ENCODE data around the gene MYNN. TPM values are rescaled to one million over a fixed set of nuclear protein-coding genes. Genes with fewer than 3 reads are reported as not detected.

The MYNN gene
- total and polyA plus RNA-seq, 2 of the 13 experiments (the other 11 are each of a cell fraction or from before 2014, with no cell fraction given): 10.4 to 17.6 TPM

DNA sequence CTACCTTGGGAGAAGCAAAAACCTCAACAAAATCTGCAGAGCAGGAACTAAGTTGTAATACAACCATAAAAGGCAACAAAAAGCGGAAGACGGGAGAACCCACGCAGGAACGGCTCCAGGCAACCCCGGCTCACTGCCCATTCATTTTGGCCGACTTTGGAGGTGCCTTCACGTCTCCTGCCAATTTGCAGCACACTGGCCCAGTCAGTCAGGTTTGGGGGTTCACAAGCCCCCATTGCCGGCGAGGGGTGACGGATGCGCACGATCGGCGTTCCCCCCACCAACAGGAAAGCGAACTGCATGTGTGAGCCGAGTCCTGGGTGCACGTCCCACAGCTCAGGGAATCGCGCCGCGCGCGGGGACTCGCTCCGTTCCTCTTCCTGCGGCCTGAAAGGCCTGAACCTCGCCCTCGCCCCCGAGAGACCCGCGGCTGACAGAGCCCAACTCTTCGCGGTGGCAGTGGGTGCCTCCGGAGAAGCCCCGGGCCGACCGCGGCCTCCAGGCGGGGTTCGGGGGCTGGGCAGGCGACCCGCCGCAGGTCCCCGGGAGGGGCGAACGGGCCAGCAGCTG lies 8.8 kb upstream of the MYNN start (continued):
- TF ChIP-seq, protein P1, sequence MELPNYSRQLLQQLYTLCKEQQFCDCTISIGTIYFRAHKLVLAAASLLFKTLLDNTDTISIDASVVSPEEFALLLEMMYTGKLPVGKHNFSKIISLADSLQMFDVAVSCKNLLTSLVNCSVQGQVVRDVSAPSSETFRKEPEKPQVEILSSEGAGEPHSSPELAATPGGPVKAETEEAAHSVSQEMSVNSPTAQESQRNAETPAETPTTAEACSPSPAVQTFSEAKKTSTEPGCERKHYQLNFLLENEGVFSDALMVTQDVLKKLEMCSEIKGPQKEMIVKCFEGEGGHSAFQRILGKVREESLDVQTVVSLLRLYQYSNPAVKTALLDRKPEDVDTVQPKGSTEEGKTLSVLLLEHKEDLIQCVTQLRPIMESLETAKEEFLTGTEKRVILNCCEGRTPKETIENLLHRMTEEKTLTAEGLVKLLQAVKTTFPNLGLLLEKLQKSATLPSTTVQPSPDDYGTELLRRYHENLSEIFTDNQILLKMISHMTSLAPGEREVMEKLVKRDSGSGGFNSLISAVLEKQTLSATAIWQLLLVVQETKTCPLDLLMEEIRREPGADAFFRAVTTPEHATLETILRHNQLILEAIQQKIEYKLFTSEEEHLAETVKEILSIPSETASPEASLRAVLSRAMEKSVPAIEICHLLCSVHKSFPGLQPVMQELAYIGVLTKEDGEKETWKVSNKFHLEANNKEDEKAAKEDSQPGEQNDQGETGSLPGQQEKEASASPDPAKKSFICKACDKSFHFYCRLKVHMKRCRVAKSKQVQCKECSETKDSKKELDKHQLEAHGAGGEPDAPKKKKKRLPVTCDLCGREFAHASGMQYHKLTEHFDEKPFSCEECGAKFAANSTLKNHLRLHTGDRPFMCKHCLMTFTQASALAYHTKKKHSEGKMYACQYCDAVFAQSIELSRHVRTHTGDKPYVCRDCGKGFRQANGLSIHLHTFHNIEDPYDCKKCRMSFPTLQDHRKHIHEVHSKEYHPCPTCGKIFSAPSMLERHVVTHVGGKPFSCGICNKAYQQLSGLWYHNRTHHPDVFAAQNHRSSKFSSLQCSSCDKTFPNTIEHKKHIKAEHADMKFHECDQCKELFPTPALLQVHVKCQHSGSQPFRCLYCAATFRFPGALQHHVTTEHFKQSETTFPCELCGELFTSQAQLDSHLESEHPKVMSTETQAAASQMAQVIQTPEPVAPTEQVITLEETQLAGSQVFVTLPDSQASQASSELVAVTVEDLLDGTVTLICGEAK (IDR thresholded peaks at IDR 0.05): no peak
- TF ChIP-seq, protein P1 (CRISPR knock-in tag; IDR thresholded peaks at IDR 0.05): peak; percentile 70
- TF ChIP-seq, protein P2, sequence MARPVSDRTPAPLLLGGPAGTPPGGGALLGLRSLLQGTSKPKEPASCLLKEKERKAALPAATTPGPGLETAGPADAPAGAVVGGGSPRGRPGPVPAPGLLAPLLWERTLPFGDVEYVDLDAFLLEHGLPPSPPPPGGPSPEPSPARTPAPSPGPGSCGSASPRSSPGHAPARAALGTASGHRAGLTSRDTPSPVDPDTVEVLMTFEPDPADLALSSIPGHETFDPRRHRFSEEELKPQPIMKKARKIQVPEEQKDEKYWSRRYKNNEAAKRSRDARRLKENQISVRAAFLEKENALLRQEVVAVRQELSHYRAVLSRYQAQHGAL (CRISPR knock-in tag; IDR thresholded peaks at IDR 0.05; ENCODE audit: not compliant biosample characterization): no peak
- no peak for TF ChIP-seq ISX (CRISPR knock-in tag; conservative IDR thresholded peaks at IDR 0.05)
- no peak for TF ChIP-seq ZNF282 (IDR thresholded peaks at IDR 0.05; ENCODE audit: partially characterized antibody)
- TF ChIP-seq RBFOX2 (IDR thresholded peaks at IDR 0.05; ENCODE audit: low read depth, low read length): peak; percentile 94; the same call in 1 of the 2 replicates
- 0 out of 2 replicates have a peak, but pooled peaks have one; percentile 15 for TF ChIP-seq ZNF713 (CRISPR knock-in tag; IDR thresholded peaks at IDR 0.05)
- no peak for TF ChIP-seq ZNF644 (CRISPR knock-in tag; IDR thresholded peaks at IDR 0.05; ENCODE audit: low read depth)
- TF ChIP-seq CENPT (CRISPR knock-in tag; IDR thresholded peaks at IDR 0.05; ENCODE audit: low read depth): no peak
- TF ChIP-seq FOSL2 (CRISPR knock-in tag; IDR thresholded peaks at IDR 0.05): no peak
- peak in 1 of 2 experiments; percentile 75; a peak in 1 of 4 replicates for TF ChIP-seq HMGXB4 (CRISPR knock-in tag; IDR thresholded peaks at IDR 0.05; ENCODE audit: borderline replicate concordance in 1 of 2, low read depth in 1 of 2)
- TF ChIP-seq ZNF709 (CRISPR knock-in tag; IDR thresholded peaks at IDR 0.05): 0 out of 2 replicates have a peak, but pooled peaks have one; percentile 7
- no peak for TF ChIP-seq HNRNPL (IDR thresholded peaks at IDR 0.05; ENCODE audit: low read depth, low read length)
- 0 out of 2 replicates have a peak, but pooled peaks have one; percentile 35 for TF ChIP-seq GFI1 (CRISPR knock-in tag; IDR thresholded peaks at IDR 0.05; ENCODE audit: borderline replicate concordance)
- TF ChIP-seq PRPF4 (IDR thresholded peaks at IDR 0.05; ENCODE audit: low read depth, low read length, poor library complexity, severe bottlenecking): no peak
- TF ChIP-seq ATF1 (CRISPR knock-in tag; IDR thresholded peaks at IDR 0.05): no peak
- TF ChIP-seq ZNF451 (CRISPR knock-in tag; IDR thresholded peaks at IDR 0.05): no peak
- no peak for TF ChIP-seq ZFP62 (CRISPR knock-in tag; IDR thresholded peaks at IDR 0.05)
- no peak for TF ChIP-seq HMGA1 (CRISPR knock-in tag; conservative IDR thresholded peaks at IDR 0.05)
